ENCODE measurements around the gene AATF.

Gene AATF

DNA sequence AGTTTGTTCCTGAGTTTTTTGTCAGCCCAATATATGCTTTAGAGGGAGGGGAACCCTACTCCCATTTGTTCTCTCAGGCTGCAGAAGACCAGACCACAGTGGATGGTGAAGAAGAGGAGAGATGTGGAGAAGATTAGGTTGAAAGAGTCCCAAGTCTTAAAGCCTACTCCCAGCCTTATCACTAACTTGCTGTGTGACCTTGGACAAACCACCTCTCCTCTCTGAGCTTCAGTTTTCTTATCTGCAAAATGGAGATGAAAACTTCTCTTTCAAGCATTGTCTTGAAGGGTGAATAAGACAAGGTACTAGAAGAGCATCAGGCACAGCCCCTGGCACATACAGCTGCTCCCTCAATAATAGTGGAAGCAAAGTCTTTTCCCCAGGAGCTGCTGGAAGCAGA is 26.6 kb upstream of the AATF start:
- no peak overlapping the region for H3K4me3 ChIP-seq (ENCODE audit: low read length)
- DNase-seq (ENCODE audit: low read depth): no peak
- TF ChIP-seq, protein P1, sequence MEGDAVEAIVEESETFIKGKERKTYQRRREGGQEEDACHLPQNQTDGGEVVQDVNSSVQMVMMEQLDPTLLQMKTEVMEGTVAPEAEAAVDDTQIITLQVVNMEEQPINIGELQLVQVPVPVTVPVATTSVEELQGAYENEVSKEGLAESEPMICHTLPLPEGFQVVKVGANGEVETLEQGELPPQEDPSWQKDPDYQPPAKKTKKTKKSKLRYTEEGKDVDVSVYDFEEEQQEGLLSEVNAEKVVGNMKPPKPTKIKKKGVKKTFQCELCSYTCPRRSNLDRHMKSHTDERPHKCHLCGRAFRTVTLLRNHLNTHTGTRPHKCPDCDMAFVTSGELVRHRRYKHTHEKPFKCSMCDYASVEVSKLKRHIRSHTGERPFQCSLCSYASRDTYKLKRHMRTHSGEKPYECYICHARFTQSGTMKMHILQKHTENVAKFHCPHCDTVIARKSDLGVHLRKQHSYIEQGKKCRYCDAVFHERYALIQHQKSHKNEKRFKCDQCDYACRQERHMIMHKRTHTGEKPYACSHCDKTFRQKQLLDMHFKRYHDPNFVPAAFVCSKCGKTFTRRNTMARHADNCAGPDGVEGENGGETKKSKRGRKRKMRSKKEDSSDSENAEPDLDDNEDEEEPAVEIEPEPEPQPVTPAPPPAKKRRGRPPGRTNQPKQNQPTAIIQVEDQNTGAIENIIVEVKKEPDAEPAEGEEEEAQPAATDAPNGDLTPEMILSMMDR (conservative IDR thresholded peaks at IDR 0.05; ENCODE audit: low read length): no peak

DNA sequence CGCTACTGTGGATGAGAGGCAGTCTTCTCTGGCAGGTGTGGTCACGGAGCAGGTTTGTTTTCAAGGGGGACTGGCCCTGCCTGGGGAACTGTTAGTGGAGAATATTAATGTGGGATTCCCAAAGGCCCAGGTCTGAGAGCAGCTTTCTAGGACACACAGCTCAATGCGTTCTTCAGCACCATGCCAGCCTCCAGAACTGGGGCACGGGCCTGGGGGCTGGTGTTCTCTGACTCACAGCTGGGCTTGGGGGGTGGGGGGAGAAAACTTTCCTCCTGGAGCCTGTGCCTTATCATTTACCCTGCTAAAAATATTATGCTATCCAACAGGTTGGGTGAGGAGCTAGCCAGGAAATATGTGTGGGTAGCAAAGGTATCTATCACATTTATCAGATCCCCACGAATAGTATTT is 24.9 kb upstream of the AATF start:
- TF ChIP-seq, protein P1 (conservative IDR thresholded peaks at IDR 0.05; ENCODE audit: low read length): no peak
- H3K4me3 ChIP-seq (ENCODE audit: low read length): no peak overlapping the region
- DNase-seq (ENCODE audit: low read depth): no peak

- no peak for DNase-seq (ENCODE audit: low read depth)
- TF ChIP-seq, protein P1 (conservative IDR thresholded peaks at IDR 0.05; ENCODE audit: low read length): no peak
- H3K4me3 ChIP-seq (ENCODE audit: low read length): no peak overlapping the region
Observed at GRCh38 chr17:36926226-36926625, 22.5 kb upstream of the AATF start.

DNA sequence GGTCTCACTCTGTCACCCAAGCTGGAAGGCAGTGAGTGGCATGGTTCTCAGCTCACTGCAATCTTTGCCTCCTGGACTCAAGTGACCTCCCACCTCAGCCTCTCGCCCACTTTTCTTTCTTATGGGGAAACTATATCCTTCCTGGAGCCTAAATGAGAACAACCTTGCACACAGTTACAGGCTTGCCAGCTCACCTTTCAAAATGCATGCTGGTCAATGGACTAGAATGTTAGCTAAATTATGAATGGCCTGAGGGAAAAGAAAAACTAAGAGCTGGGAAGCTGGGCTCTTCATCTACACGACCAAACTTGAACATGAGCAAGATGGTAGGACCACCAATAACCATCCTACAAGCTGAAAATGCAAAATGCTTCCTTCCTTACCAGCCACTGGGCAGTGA is 22.1 kb upstream of the AATF start:
- TF ChIP-seq, protein P1 (conservative IDR thresholded peaks at IDR 0.05; ENCODE audit: low read length): no peak
- DNase-seq (ENCODE audit: low read depth): no peak
- no peak overlapping the region for H3K4me3 ChIP-seq (ENCODE audit: low read length)

- DNase-seq (ENCODE audit: low read depth): no peak
Observed at GRCh38 chr17:36928471-36929345, 20.0 kb upstream of the AATF start.

GRCh38 chr17:36929851-36930582 is 18.7 kb upstream of the AATF start:
- H3K4me3 ChIP-seq (ENCODE audit: low read length): no peak overlapping the region
- TF ChIP-seq, protein P1 (conservative IDR thresholded peaks at IDR 0.05; ENCODE audit: low read length): no peak
- DNase-seq (ENCODE audit: low read depth): no peak

More at GRCh38 chr17:36928471-36929345, 20.0 kb upstream of the AATF start:
- TF ChIP-seq, protein P1 (conservative IDR thresholded peaks at IDR 0.05; ENCODE audit: low read length): no peak
- H3K4me3 ChIP-seq (ENCODE audit: low read length): no peak overlapping the region

DNA sequence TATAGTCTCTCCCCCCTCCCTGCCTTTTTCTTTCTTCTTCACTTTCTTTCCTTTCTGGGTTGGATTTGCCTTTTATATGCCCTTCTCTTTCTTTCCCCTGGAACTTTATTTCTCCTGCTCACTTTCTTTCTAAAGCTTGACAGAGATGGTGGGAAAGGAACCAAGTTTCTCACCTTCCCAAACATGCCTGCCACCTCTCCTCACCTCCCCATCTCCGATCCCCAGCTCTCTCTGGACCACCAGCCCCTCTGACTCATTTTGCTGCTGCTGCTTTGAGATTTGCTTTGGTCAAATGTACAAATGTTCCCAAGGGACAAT is 18.2 kb upstream of the AATF start:
- no peak for DNase-seq (ENCODE audit: low read depth)
- TF ChIP-seq, protein P1 (conservative IDR thresholded peaks at IDR 0.05; ENCODE audit: low read length): no peak

More for the DNA sequence above, 18.2 kb upstream of the AATF start:
- no peak overlapping the region for H3K4me3 ChIP-seq (ENCODE audit: low read length)

Data from AG10803 (cell line).